OCI-LY1 (cell line): Measurements from ENCODE around the gene PABPC1L.

ENCODE experiments used
- H2AFZ ChIP-seq: fragments of 200-600 bp; sonication (generic), shearing (Covaris generic); 2 replicates; pipeline ENCODE4 v1.6.0; 2014; ENCODE audit warnings: antibody characterized with exemption, mild to moderate bottlenecking, low read length
- H3F3A ChIP-seq: fragments of 200-600 bp; sonication (generic), shearing (Covaris generic); 2 replicates; pipeline ENCODE4 v1.6.0; 2014; ENCODE audit warnings: mild to moderate bottlenecking, antibody characterized with exemption, low read length, moderate library complexity; ENCODE audit not compliant: insufficient read depth
- H3K27ac ChIP-seq: fragments of 200-600 bp; sonication (generic); 2 replicates; pipeline ENCODE4 v1.5.1; 2014; ENCODE audit warnings: low read length, mixed run types, mild to moderate bottlenecking, low read depth; ENCODE audit not compliant: poor library complexity, severe bottlenecking
- H3K27me3 ChIP-seq: fragments of 200-600 bp; sonication (generic); 2 replicates; pipeline ENCODE4 v1.6.0; 2014; ENCODE audit warnings: antibody characterized with exemption, mild to moderate bottlenecking, low read length, moderate library complexity; ENCODE audit not compliant: insufficient read depth
- H3K36me3 ChIP-seq: fragments of 200-600 bp; sonication (generic); 2 replicates; pipeline ENCODE4 v1.6.1; 2014; ENCODE audit warnings: mild to moderate bottlenecking, antibody characterized with exemption, low read length, moderate library complexity, mixed read lengths; ENCODE audit not compliant: insufficient read depth
- H3K4me1 ChIP-seq: fragments of 200-600 bp; sonication (generic); 2 replicates; pipeline ENCODE4 v1.5.1; 2014; ENCODE audit warnings: mild to moderate bottlenecking, low read length, moderate library complexity; ENCODE audit not compliant: insufficient read depth, severe bottlenecking
- H3K4me2 ChIP-seq: fragments of 200-600 bp; sonication (generic), shearing (Covaris generic); 2 replicates; pipeline ENCODE4 v1.6.1; 2014; ENCODE audit warnings: low read length
- H3K4me3 ChIP-seq: fragments of 200-600 bp; sonication (generic); 2 replicates; pipeline ENCODE4 v1.5.1; 2014; ENCODE audit warnings: low read length, low read depth, mild to moderate bottlenecking, mixed read lengths; ENCODE audit not compliant: poor library complexity, severe bottlenecking
- H3K79me2 ChIP-seq: fragments of 200-600 bp; shearing (Covaris generic); 2 replicates; pipeline ENCODE4 v1.6.1; 2016; ENCODE audit warnings: mixed run types, low read length, mixed read lengths; ENCODE audit not compliant: insufficient read depth
- H3K9ac ChIP-seq: fragments of 200-600 bp; sonication (generic), shearing (Covaris generic); 2 replicates; pipeline ENCODE4 v1.6.1; 2014; ENCODE audit warnings: mild to moderate bottlenecking, low read length, mixed read lengths
- H3K9me2 ChIP-seq: fragments of 200-600 bp; sonication (generic), shearing (Covaris generic); 2 replicates; pipeline ENCODE4 v1.6.1; 2014; ENCODE audit warnings: low read depth, mild to moderate bottlenecking, low read length, mixed read lengths
- H3K9me3 ChIP-seq: fragments of 200-600 bp; shearing (Covaris generic); 2 replicates; pipeline ENCODE4 v1.6.1; 2014; ENCODE audit warnings: low read length, mixed read lengths
- H4K20me1 ChIP-seq: fragments of 200-600 bp; sonication (generic), shearing (Covaris generic); 2 replicates; pipeline ENCODE4 v1.6.0; 2016; ENCODE audit warnings: mild to moderate bottlenecking, low read length; ENCODE audit not compliant: insufficient read depth
- CTCF ChIP-seq: fragments of 200-600 bp; sonication (generic), shearing (Covaris generic); IDR thresholded peaks from 2 replicates; pipeline ENCODE4 v1.5.1; 2017; ENCODE audit warnings: mild to moderate bottlenecking, antibody characterized with exemption, low read length, moderate library complexity, mixed read lengths
- EZH2 ChIP-seq: fragments of 200-600 bp; sonication (generic), shearing (Covaris generic); IDR thresholded peaks from 2 replicates; pipeline ENCODE4 v1.8.0; 2017; ENCODE audit warnings: borderline replicate concordance, mixed run types, mild to moderate bottlenecking, antibody characterized with exemption, low read length, moderate library complexity, mixed read lengths

Gene PABPC1L

GRCh38 chr20:44963325-44964215 is 53.7 kb downstream of the PABPC1L start:
- Histone ChIP-seq H3K9ac (no peak overlapping the region), H3K4me3 (no peak overlapping the region), H3K36me3 (peaks cover 1% of the 10 kb centered on the region; the same call in 1 of the 2 replicates), H3K9me3 (no peaks in the 10 kb centered on the region), H4K20me1 (no peaks in the 10 kb centered on the region), H3K27ac (peak overlapping the region; percentile 83), H2AFZ (no peak overlapping the region), H3K9me2 (no peaks in the 10 kb centered on the region), H3K27me3 (no peaks in the 10 kb centered on the region), H3K4me2 (no peak overlapping the region; the same call in 1 of the 2 replicates), H3K4me1 (peaks cover 60% of the 10 kb centered on the region), H3F3A (no peaks in the 10 kb centered on the region), H3K79me2 (peaks cover 33% of the 10 kb centered on the region)
- TF ChIP-seq EZH2 (no peak), CTCF (no peak)

- H3K36me3 ChIP-seq = no peaks in the 10 kb centered on the region
- H3K4me3 ChIP-seq = peak overlapping the region; percentile 98
- TF ChIP-seq EZH2 (no peak), CTCF (no peak)
- peaks cover 68% of the 10 kb centered on the region for H3K4me1 ChIP-seq
- peak overlapping the region; percentile 83 for H3K27ac ChIP-seq
- no peaks in the 10 kb centered on the region for H3K27me3 ChIP-seq
- no peaks in the 10 kb centered on the region for H3K9me3 ChIP-seq
- peak overlapping the region; percentile 75 for H3K9ac ChIP-seq
- peaks cover 41% of the 10 kb centered on the region for H3K79me2 ChIP-seq
- peak overlapping the region; percentile 72 for H3K4me2 ChIP-seq
- no peak overlapping the region for H2AFZ ChIP-seq
- no peaks in the 10 kb centered on the region for H4K20me1 ChIP-seq
- no peaks in the 10 kb centered on the region for H3F3A ChIP-seq
- H3K9me2 ChIP-seq = no peaks in the 10 kb centered on the region
These were observed 55.8 kb downstream of the PABPC1L start for GRCh38 chr20:44965651-44966029.

GRCh38 chr20:44966030-44966961 is 56.4 kb downstream of the PABPC1L start, which contains the start of gene STK4:
STK4 (plus strand) TSS chr20:44966512; CDS start chr20:44966569, 57 bp downstream.
- no peaks in the 10 kb centered on the region for H3K36me3 ChIP-seq
- peak within 1 kb of the TSS; percentile 98 for H3K4me3 ChIP-seq
- peak within 1 kb of the TSS; percentile 97 for H3K4me2 ChIP-seq
- no peak for TF ChIP-seq EZH2
- peak; percentile 59 for TF ChIP-seq CTCF
- H3K27ac ChIP-seq = peak within 1 kb of the TSS; percentile 90
- H3F3A ChIP-seq = no peaks in the 10 kb centered on the region
- H3K9ac ChIP-seq = peak within 1 kb of the TSS; percentile 97
- peaks cover 47% of the 10 kb centered on the region for H3K79me2 ChIP-seq
- no peaks in the 10 kb centered on the region for H4K20me1 ChIP-seq
- H3K27me3 ChIP-seq = no peaks in the 10 kb centered on the region
- no peak within 1 kb of the TSS for H2AFZ ChIP-seq
- peaks cover 68% of the 10 kb centered on the region for H3K4me1 ChIP-seq
- no peaks in the 10 kb centered on the region for H3K9me2 ChIP-seq
- no peaks in the 10 kb centered on the region for H3K9me3 ChIP-seq
